ENCODE results near the gene SPPL3.

DNA sequence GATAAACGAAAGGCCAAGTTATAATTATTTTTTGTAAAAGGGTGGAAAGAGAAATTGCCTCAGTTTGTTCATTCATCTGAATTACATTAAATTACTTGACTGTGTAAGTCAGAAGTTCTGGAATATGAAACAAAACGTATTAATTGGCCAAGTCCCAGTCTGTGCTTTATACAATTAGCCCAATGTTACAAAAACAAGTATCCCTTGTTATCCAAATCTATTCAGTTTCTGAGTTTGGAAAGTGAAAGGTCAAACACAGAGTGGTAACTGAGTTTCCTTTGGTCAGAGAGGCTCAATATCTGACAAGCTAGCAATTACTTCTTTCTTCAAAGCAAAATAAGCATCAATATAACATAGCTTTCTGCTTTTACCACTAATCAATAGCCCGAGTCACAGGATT lies 62.6 kb downstream of the SPPL3 start:
- TF ChIP-seq POLR2AphosphoS5 (IDR thresholded peaks at IDR 0.05; ENCODE audit: low read depth, low read length), result no peak
- TF ChIP-seq, protein P1, sequence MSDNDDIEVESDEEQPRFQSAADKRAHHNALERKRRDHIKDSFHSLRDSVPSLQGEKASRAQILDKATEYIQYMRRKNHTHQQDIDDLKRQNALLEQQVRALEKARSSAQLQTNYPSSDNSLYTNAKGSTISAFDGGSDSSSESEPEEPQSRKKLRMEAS (IDR thresholded peaks at IDR 0.05), result no peak
- TF ChIP-seq, protein P2, sequence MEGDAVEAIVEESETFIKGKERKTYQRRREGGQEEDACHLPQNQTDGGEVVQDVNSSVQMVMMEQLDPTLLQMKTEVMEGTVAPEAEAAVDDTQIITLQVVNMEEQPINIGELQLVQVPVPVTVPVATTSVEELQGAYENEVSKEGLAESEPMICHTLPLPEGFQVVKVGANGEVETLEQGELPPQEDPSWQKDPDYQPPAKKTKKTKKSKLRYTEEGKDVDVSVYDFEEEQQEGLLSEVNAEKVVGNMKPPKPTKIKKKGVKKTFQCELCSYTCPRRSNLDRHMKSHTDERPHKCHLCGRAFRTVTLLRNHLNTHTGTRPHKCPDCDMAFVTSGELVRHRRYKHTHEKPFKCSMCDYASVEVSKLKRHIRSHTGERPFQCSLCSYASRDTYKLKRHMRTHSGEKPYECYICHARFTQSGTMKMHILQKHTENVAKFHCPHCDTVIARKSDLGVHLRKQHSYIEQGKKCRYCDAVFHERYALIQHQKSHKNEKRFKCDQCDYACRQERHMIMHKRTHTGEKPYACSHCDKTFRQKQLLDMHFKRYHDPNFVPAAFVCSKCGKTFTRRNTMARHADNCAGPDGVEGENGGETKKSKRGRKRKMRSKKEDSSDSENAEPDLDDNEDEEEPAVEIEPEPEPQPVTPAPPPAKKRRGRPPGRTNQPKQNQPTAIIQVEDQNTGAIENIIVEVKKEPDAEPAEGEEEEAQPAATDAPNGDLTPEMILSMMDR (IDR thresholded peaks at IDR 0.05 in 2 of 3, conservative IDR thresholded peaks at IDR 0.05 in 1 of 3; ENCODE audit: borderline replicate concordance in 1 of 3, insufficient read depth in 1 of 3, low read depth in 2 of 3, low read length in 2 of 3), result no peak
- TF ChIP-seq CBX3 (IDR thresholded peaks at IDR 0.05; ENCODE audit: low read depth), result no peak
- no peak for TF ChIP-seq POLR2A (IDR thresholded peaks at IDR 0.05; ENCODE audit: borderline replicate concordance, extremely low read depth, insufficient read depth, insufficient read length)
- TF ChIP-seq EZH2 (IDR thresholded peaks at IDR 0.05), result no peak
- no peak for TF ChIP-seq JUND (IDR thresholded peaks at IDR 0.05)
- no peak for TF ChIP-seq YY1 (IDR thresholded peaks at IDR 0.05; ENCODE audit: extremely low read depth, insufficient replicate concordance, low read depth, low read length)
- TF ChIP-seq EZH2phosphoT487 (IDR thresholded peaks at IDR 0.05; ENCODE audit: borderline replicate concordance), result no peak

Measured in HCT116 (cell line).